GM10847 (cell line): ENCODE data around the gene TBC1D8.

Source experiments
- POLR2A ChIP-seq: IDR thresholded peaks from 2 replicates; pipeline ENCODE4 v1.6.1; 2011; ENCODE audit not compliant: insufficient read length; ENCODE audit errors: extremely low read depth

The TBC1D8 gene

GRCh38 chr2:101151146-101151858 is at the start of gene TBC1D8:
Gene TBC1D8 (minus strand): TSS chr2:101151382. CDS start chr2:101151253, 129 bp downstream.
- TF ChIP-seq POLR2A, result no peak

GRCh38 chr2:101200676-101201075 is 49.5 kb upstream of the TBC1D8 start:
- TF ChIP-seq POLR2A, result no peak

GRCh38 chr2:101199251-101199791 is 48.1 kb upstream of the TBC1D8 start:
- TF ChIP-seq POLR2A, result no peak

GRCh38 chr2:101197814-101198213 is 46.6 kb upstream of the TBC1D8 start:
- no peak for TF ChIP-seq POLR2A

GRCh38 chr2:101197215-101197745 is 46.1 kb upstream of the TBC1D8 start:
- no peak for TF ChIP-seq POLR2A

GRCh38 chr2:101195871-101196661 is 44.9 kb upstream of the TBC1D8 start:
- no peak for TF ChIP-seq POLR2A

GRCh38 chr2:101193033-101193626 is 41.9 kb upstream of the TBC1D8 start:
- no peak for TF ChIP-seq POLR2A

GRCh38 chr2:101190747-101191516 is 39.8 kb upstream of the TBC1D8 start:
- TF ChIP-seq POLR2A, result no peak

GRCh38 chr2:101188683-101189405 is 37.7 kb upstream of the TBC1D8 start:
- no peak for TF ChIP-seq POLR2A

- TF ChIP-seq POLR2A, result no peak
Observed at GRCh38 chr2:101187131-101187530, 35.9 kb upstream of the TBC1D8 start.

- no peak for TF ChIP-seq POLR2A
Observed at GRCh38 chr2:101185656-101186055, 34.5 kb upstream of the TBC1D8 start.

GRCh38 chr2:101185085-101185484 is 33.9 kb upstream of the TBC1D8 start:
- no peak for TF ChIP-seq POLR2A

GRCh38 chr2:101179982-101180381 is 28.8 kb upstream of the TBC1D8 start:
- TF ChIP-seq POLR2A, result no peak

GRCh38 chr2:101176803-101177202 is 25.6 kb upstream of the TBC1D8 start:
- no peak for TF ChIP-seq POLR2A
